ENCODE data around the gene IKZF2. TPM values are rescaled to one million over a fixed set of nuclear protein-coding genes. Genes with fewer than 3 reads are reported as not detected.

IKZF2 gene
- total and polyA plus RNA-seq, 3 donors from 2014 or later = 3.0 to 11.4 (median 9.1) TPM

DNA sequence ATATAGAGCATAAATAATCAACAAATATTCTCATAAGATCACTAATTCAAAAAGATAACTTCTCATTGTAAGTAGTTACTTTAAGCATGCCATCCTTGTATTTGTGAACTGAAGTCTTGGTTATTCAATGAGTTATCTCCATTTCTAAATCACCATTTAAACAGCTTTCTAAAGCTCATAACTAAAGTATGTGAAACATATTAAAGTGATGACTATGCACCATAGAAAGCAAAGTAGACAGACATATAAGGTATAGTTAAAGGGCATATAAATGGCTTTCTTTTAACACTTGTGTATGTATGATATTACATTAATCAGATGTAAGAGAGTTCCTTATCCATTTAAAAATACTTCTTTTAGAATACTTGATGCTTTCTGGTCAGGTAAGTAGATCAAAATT lies 83.5 kb downstream of the IKZF2 start:
- H3K9me3 ChIP-seq = no peaks in the 10 kb centered on the region
- peaks cover 8% of the 10 kb centered on the region for H3K4me1 ChIP-seq
- H3K27me3 ChIP-seq = no peaks in the 10 kb centered on the region
- no peak overlapping the region for H3K4me3 ChIP-seq
- intact Hi-C loops (cut with DNase I; ENCODE audit: low total_unique reads) = no loop called here
- no peak overlapping the region for H3K27ac ChIP-seq
- H3K36me3 ChIP-seq (ENCODE audit: low read depth, missing control alignments) = no peaks in the 10 kb centered on the region
- TF ChIP-seq, protein P1, sequence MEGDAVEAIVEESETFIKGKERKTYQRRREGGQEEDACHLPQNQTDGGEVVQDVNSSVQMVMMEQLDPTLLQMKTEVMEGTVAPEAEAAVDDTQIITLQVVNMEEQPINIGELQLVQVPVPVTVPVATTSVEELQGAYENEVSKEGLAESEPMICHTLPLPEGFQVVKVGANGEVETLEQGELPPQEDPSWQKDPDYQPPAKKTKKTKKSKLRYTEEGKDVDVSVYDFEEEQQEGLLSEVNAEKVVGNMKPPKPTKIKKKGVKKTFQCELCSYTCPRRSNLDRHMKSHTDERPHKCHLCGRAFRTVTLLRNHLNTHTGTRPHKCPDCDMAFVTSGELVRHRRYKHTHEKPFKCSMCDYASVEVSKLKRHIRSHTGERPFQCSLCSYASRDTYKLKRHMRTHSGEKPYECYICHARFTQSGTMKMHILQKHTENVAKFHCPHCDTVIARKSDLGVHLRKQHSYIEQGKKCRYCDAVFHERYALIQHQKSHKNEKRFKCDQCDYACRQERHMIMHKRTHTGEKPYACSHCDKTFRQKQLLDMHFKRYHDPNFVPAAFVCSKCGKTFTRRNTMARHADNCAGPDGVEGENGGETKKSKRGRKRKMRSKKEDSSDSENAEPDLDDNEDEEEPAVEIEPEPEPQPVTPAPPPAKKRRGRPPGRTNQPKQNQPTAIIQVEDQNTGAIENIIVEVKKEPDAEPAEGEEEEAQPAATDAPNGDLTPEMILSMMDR (IDR thresholded peaks at IDR 0.05) = no peak
- TF ChIP-seq POLR2A (IDR thresholded peaks at IDR 0.05) = no peak
- DNase-seq = no peak

DNA sequence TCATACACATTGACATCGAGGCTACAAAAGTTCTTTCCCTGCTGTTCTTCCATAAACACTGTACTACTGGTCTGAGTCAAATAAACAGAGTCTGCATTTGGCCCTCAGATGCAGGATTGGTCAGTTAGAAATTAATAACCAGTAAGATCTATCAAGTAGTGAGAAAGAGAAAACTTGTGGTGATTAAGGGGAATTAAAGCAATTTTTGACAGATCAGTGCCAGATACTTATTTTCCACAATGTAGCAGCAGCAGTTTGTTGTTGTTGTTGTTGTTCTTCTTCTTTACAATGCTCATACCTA lies 85.0 kb downstream of the IKZF2 start:
- Histone ChIP-seq H3K27me3 (no peaks in the 10 kb centered on the region), H3K27ac (no peak overlapping the region), H3K9me3 (no peaks in the 10 kb centered on the region), H3K36me3 (ENCODE audit: low read depth, missing control alignments) (no peaks in the 10 kb centered on the region), H3K4me1 (peaks cover 6% of the 10 kb centered on the region), H3K4me3 (no peak overlapping the region)
- TF ChIP-seq, protein P1 (IDR thresholded peaks at IDR 0.05) = no peak
- TF ChIP-seq POLR2A (IDR thresholded peaks at IDR 0.05) = no peak
- WGBS, 2 donors = 31 to 41% methylated on average over 1 of the region's 1 CpG
- intact Hi-C loops (cut with DNase I; ENCODE audit: low total_unique reads) = no loop called here
- DNase-seq = no peak

DNA sequence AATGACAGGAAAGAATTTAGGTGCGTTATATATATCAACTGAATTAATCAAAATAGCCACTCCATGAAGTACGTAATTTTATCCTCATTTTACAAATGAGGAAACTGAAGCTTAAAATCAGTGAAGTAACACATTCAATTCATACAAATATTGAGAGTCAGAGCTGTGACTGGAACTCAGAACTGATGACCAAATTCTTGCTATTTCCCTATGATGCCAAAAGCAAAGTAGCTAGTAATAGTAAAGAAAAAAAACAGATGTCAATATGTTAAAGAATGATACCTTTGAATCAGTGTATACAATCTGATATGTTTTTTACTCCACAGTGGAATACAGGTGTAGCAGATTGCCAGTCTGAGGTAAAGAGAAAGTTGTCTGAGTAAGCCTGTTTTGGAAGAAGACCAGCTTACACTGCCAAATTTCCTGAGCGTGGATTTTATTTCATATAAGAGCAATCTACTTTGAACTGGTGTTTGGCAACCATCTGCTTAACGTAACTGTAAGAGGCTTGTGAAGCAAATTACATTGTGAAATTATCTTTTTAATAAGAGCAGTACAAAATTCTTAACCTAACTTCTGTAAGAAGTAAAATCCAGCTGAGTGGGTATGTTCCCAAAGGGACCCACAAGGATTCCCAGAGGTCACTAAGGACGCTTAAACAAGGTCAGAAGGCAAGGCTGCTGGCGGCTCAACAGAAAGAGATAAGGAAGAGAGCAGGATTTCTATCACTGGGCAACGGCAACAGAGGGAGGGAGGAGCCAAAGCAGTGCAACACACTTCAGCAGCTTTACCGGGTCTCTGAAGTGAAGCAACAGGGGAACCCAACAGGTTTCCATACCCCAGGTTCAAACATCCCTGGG lies 85.6 kb downstream of the IKZF2 start:
- peak; percentile 68 for DNase-seq
- Histone ChIP-seq H3K27ac (no peak overlapping the region), H3K4me1 (peaks cover 6% of the 10 kb centered on the region), H3K36me3 (ENCODE audit: low read depth, missing control alignments) (no peaks in the 10 kb centered on the region), H3K9me3 (no peaks in the 10 kb centered on the region), H3K27me3 (no peaks in the 10 kb centered on the region), H3K4me3 (no peak overlapping the region)
- TF ChIP-seq, protein P1 (IDR thresholded peaks at IDR 0.05) = no peak
- TF ChIP-seq POLR2A (IDR thresholded peaks at IDR 0.05) = no peak
- intact Hi-C loops (cut with DNase I; ENCODE audit: low total_unique reads) = no loop called here
- WGBS, 2 donors = 41 to 49% methylated on average over 8 of the region's 8 CpGs

DNA sequence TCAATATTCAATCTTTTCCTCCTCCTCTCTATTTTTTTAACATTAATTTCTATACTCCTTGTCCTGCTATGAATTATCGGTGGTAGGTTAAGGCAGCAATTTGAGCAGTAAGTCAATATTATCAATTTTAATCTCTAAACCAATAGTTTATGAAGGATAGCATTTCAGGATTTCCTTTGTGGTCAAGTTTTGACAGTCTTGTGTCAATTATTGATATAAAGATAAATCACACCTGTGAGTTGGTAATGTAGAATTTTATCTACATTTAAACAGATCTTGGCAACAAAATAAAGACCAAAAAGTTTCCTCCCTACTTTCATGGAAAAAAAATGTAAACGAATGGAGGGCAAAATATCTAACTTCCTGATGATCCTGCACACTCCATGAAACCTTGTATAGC lies 87.3 kb downstream of the IKZF2 start:
- TF ChIP-seq, protein P1 (IDR thresholded peaks at IDR 0.05) = no peak
- no peak for TF ChIP-seq POLR2A (IDR thresholded peaks at IDR 0.05)
- Histone ChIP-seq H3K27me3 (no peaks in the 10 kb centered on the region), H3K27ac (no peak overlapping the region), H3K4me3 (no peak overlapping the region), H3K36me3 (ENCODE audit: low read depth, missing control alignments) (no peaks in the 10 kb centered on the region), H3K4me1 (peaks cover 6% of the 10 kb centered on the region), H3K9me3 (no peaks in the 10 kb centered on the region)
- 79 to 86% methylated on average over 2 of the region's 2 CpGs for WGBS, 2 donors
- DNase-seq = no peak
- intact Hi-C loops (cut with DNase I; ENCODE audit: low total_unique reads) = no loop called here

DNA sequence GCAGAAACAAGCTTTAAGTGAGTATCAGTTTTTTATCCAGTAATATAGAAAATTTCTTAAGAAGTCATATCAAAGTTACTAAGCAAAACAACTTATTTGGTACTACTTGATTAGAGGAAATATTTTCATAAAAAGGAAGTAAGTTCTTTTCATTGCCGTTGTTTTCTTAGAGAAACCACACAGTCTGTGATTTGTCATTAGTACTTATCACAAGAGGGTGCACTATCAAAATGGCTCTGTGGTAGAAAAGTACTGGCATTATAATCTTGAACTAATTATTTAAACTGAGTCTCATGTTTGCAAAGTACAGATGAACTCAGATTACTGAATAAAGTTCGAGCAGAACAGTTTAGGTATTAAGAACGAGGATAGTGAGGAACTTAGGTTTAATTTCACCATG lies 93.4 kb downstream of the IKZF2 start:
- WGBS, 2 donors = 68 to 74% methylated on average over 3 of the region's 3 CpGs
- Histone ChIP-seq H3K36me3 (ENCODE audit: low read depth, missing control alignments) (no peaks in the 10 kb centered on the region), H3K4me3 (no peak overlapping the region), H3K27ac (no peak overlapping the region), H3K27me3 (no peaks in the 10 kb centered on the region), H3K9me3 (no peaks in the 10 kb centered on the region), H3K4me1 (no peaks in the 10 kb centered on the region)
- TF ChIP-seq, protein P1 (IDR thresholded peaks at IDR 0.05) = no peak
- TF ChIP-seq POLR2A (IDR thresholded peaks at IDR 0.05) = no peak
- intact Hi-C loops (cut with DNase I; ENCODE audit: low total_unique reads) = no loop called here
- DNase-seq = no peak
